Neuronal stem cell (in vitro differentiated cells): ENCODE results near the gene TRIP10.
"Not testable (repeated sequence)": the region's sequence is repeated elsewhere in the genome, so short reads cannot be mapped to it uniquely, and the experiment has no call there.

ENCODE experiments used
- DNase-seq: peaks from one replicate; pipeline ENCODE4 v3.0.0-alpha.2; 2013; ENCODE audit warnings: low spot score
- H2AFZ ChIP-seq: one replicate; pipeline ENCODE4 v1.6.1; 2013; ENCODE audit warnings: mild to moderate bottlenecking, low read length, inconsistent platforms
- H2AK5ac ChIP-seq: 2 replicates; pipeline ENCODE4 v1.6.1; 2013; ENCODE audit warnings: low read depth, mild to moderate bottlenecking, inconsistent platforms, low read length, moderate library complexity, mixed read lengths
- H2BK120ac ChIP-seq: 2 replicates; pipeline ENCODE4 v1.6.1; 2013; ENCODE audit warnings: low read depth, mild to moderate bottlenecking, inconsistent platforms, low read length, moderate library complexity, mixed read lengths
- H2BK12ac ChIP-seq: one replicate; pipeline ENCODE4 v1.6.1; 2013; ENCODE audit warnings: low read length, inconsistent platforms
- H2BK15ac ChIP-seq: 2 replicates; pipeline ENCODE4 v1.6.1; 2013; ENCODE audit warnings: mild to moderate bottlenecking, low read length, inconsistent platforms, mixed read lengths
- H2BK5ac ChIP-seq: one replicate; pipeline ENCODE4 v1.6.1; 2013; ENCODE audit warnings: inconsistent platforms, mild to moderate bottlenecking, low read length, moderate library complexity
- H3K14ac ChIP-seq: one replicate; pipeline ENCODE4 v1.6.1; 2013; ENCODE audit warnings: low read length, inconsistent platforms
- H3K18ac ChIP-seq: 2 replicates; pipeline ENCODE4 v1.6.1; 2013; ENCODE audit warnings: low read length, inconsistent platforms
- H3K23ac ChIP-seq: 2 replicates; pipeline ENCODE4 v1.6.1; 2013; ENCODE audit warnings: low read depth, mild to moderate bottlenecking, mixed read lengths, low read length, inconsistent platforms; ENCODE audit not compliant: poor library complexity
- H3K27ac ChIP-seq: replicated peaks from 3 replicates; pipeline ENCODE4 v1.5.1; 2013; ENCODE audit warnings: low read length, inconsistent platforms
- H3K27me3 ChIP-seq, 3 experiments: 2 replicates each; pipeline ENCODE4 v1.6.1; 2013; ENCODE audit warnings: low read length in 3 of 3, mild to moderate bottlenecking in 2 of 3, inconsistent platforms in 1 of 3, low read depth in 1 of 3, mixed read lengths in 1 of 3, moderate library complexity in 1 of 3; ENCODE audit not compliant: control insufficient read depth in 3 of 3, insufficient read depth in 3 of 3
- H3K36me3 ChIP-seq, 2 donors: replicated peaks in 1 of 2; 2 replicates each; pipeline ENCODE4 v1.6.1; 2013; ENCODE audit warnings: low read length in 2 of 2; ENCODE audit not compliant: control insufficient read depth in 2 of 2, insufficient read depth in 2 of 2
- H3K4ac ChIP-seq: 2 replicates; pipeline ENCODE4 v1.6.1; 2013; ENCODE audit warnings: inconsistent platforms, mild to moderate bottlenecking, low read length, moderate library complexity
- H3K4me1 ChIP-seq, 2 donors: 1 replicate in 1 of 2; 2 replicates in 1 of 2; pipeline ENCODE4 v1.6.1; 2013; ENCODE audit warnings: low read length in 2 of 2, low read depth in 1 of 2; ENCODE audit not compliant: control insufficient read depth in 2 of 2, insufficient read depth in 1 of 2
- H3K4me2 ChIP-seq: one replicate; pipeline ENCODE4 v1.6.1; 2013; ENCODE audit warnings: mild to moderate bottlenecking, low read length, inconsistent platforms; ENCODE audit not compliant: insufficient read depth, poor library complexity, severe bottlenecking
- H3K4me3 ChIP-seq, 2 donors: 2 replicates each; pipeline ENCODE4 v1.5.1; 2013; ENCODE audit warnings: low read length in 2 of 2, mild to moderate bottlenecking in 2 of 2, inconsistent platforms in 1 of 2, moderate library complexity in 1 of 2
- H3K79me1 ChIP-seq: one replicate; pipeline ENCODE4 v1.6.1; 2013; ENCODE audit warnings: low read depth, mild to moderate bottlenecking, inconsistent platforms, low read length, moderate library complexity
- H3K9ac ChIP-seq: one replicate; pipeline ENCODE4 v1.6.1; 2013; ENCODE audit warnings: mild to moderate bottlenecking, low read depth, low read length, inconsistent platforms; ENCODE audit not compliant: poor library complexity
- H3K9me3 ChIP-seq, 2 donors: replicated peaks in 1 of 2; 2 replicates each; pipeline versions ENCODE3 to v1.6.1; 2013; ENCODE audit warnings: low read length in 2 of 2, mild to moderate bottlenecking in 2 of 2, inconsistent platforms in 1 of 2, low read depth in 1 of 2, mixed read lengths in 1 of 2, moderate library complexity in 1 of 2; ENCODE audit not compliant: control insufficient read depth in 2 of 2, insufficient read depth in 1 of 2
- H4K8ac ChIP-seq: one replicate; pipeline ENCODE4 v1.6.1; 2013; ENCODE audit warnings: low read depth, mild to moderate bottlenecking, inconsistent platforms, low read length, moderate library complexity
- H4K91ac ChIP-seq: one replicate; pipeline ENCODE4 v1.6.1; 2013; ENCODE audit warnings: low read length, low read depth, mild to moderate bottlenecking, inconsistent platforms; ENCODE audit not compliant: poor library complexity
- WGBS, 2 donors: extraction: QIAGEN DNeasy Blood & Tissue Kit; methylation state at CpG; one replicate each; pipeline ENCODE4 v1.1.7; 2013; ENCODE audit warnings: missing lambda C conversion rate in 2 of 2, mixed read lengths in 1 of 2; ENCODE audit not compliant: insufficient read length in 2 of 2, insufficient replicate concordance in 1 of 2; ENCODE audit errors: extremely low coverage in 2 of 2; 5-methylcytosine and 5-hydroxymethylcytosine counted together

Gene TRIP10

GRCh38 chr19:6774821-6775707 lies 35.6 kb downstream of the TRIP10 start:
- no peak overlapping the region for H2BK12ac ChIP-seq

GRCh38 chr19:6776045-6776444 lies 36.6 kb downstream of the TRIP10 start:
- H2BK120ac ChIP-seq, H2AK5ac ChIP-seq, H3K79me1 ChIP-seq, H2AFZ ChIP-seq, H3K18ac ChIP-seq, H2BK12ac ChIP-seq, H3K27ac ChIP-seq, H2BK5ac ChIP-seq, H3K4me2 ChIP-seq, H3K4ac ChIP-seq, H3K27me3 ChIP-seq, H3K9ac ChIP-seq, H3K14ac ChIP-seq, H4K8ac ChIP-seq, H3K23ac ChIP-seq, H4K91ac ChIP-seq, H3K9me3 ChIP-seq, H3K4me1 ChIP-seq, H3K4me3 ChIP-seq, DNase-seq, H3K36me3 ChIP-seq, H2BK15ac ChIP-seq: not testable (repeated sequence)

More at GRCh38 chr19:6774821-6775707, 35.6 kb downstream of the TRIP10 start:
- Histone ChIP-seq H3K14ac (no peak overlapping the region), H3K27me3 (no peaks in the 10 kb centered on the region), H2BK120ac (no peak overlapping the region), H3K4me1 (no peaks in the 10 kb centered on the region), H3K9me3 (no peaks in the 10 kb centered on the region), H3K27ac (no peak overlapping the region), H2AFZ (no peak overlapping the region), H3K79me1 (no peaks in the 10 kb centered on the region), H3K36me3 (no peaks in the 10 kb centered on the region), H3K23ac (no peak overlapping the region), H3K4me3 (no peak overlapping the region), H4K8ac (no peak overlapping the region), H2AK5ac (no peak overlapping the region), H3K4me2 (no peak overlapping the region), H3K9ac (no peak overlapping the region), H2BK5ac (no peak overlapping the region), H3K4ac (no peak overlapping the region), H4K91ac (no peak overlapping the region), H2BK15ac (no peak overlapping the region), H3K18ac (no peak overlapping the region)
- no peak for DNase-seq
- WGBS, 2 donors = no CpG with 5 or more reads among the region's 11 CpGs

GRCh38 chr19:6776999-6777398 lies 37.5 kb downstream of the TRIP10 start:
- Histone ChIP-seq H4K8ac (no peak overlapping the region), H3K79me1 (no peaks in the 10 kb centered on the region), H3K27ac (no peak overlapping the region), H2BK15ac (no peak overlapping the region), H2AFZ (no peak overlapping the region), H3K4me2 (no peak overlapping the region), H2AK5ac (no peak overlapping the region), H3K27me3 (no peaks in the 10 kb centered on the region), H3K4me3 (no peak overlapping the region), H3K36me3 (no peaks in the 10 kb centered on the region), H2BK120ac (no peak overlapping the region), H2BK5ac (no peak overlapping the region), H3K9ac (no peak overlapping the region), H3K4ac (no peak overlapping the region), H3K4me1 (no peaks in the 10 kb centered on the region), H4K91ac (no peak overlapping the region), H3K18ac (no peak overlapping the region), H3K14ac (no peak overlapping the region), H3K23ac (no peak overlapping the region), H2BK12ac (no peak overlapping the region), H3K9me3 (no peaks in the 10 kb centered on the region)
- 100% methylated on average over 1 of the region's 4 CpGs; no CpG with 5 or more reads in 1 of the 2 donors for WGBS, 2 donors
- no peak for DNase-seq

- no peaks in the 10 kb centered on the region for H3K4me1 ChIP-seq
- H3K9ac ChIP-seq = no peak overlapping the region
- no peak overlapping the region for H2BK15ac ChIP-seq
- no peak overlapping the region for H3K4ac ChIP-seq
- H2AFZ ChIP-seq = no peak overlapping the region
- no peaks in the 10 kb centered on the region for H3K79me1 ChIP-seq
- H3K9me3 ChIP-seq = no peaks in the 10 kb centered on the region
- H2BK5ac ChIP-seq = no peak overlapping the region
- H3K23ac ChIP-seq = no peak overlapping the region
- no peaks in the 10 kb centered on the region for H3K36me3 ChIP-seq
- H4K91ac ChIP-seq = no peak overlapping the region
- DNase-seq = no peak
- H3K4me2 ChIP-seq = no peak overlapping the region
- WGBS, 2 donors = no CpG with 5 or more reads among the region's 2 CpGs
- no peak overlapping the region for H2BK120ac ChIP-seq
- no peak overlapping the region for H4K8ac ChIP-seq
- H3K14ac ChIP-seq = no peak overlapping the region
- no peak overlapping the region for H3K27ac ChIP-seq
- no peaks in the 10 kb centered on the region for H3K27me3 ChIP-seq
- no peak overlapping the region for H3K18ac ChIP-seq
- no peak overlapping the region for H2BK12ac ChIP-seq
- no peak overlapping the region for H3K4me3 ChIP-seq
- no peak overlapping the region for H2AK5ac ChIP-seq
These were observed 38.0 kb downstream of the TRIP10 start for GRCh38 chr19:6777434-6777833.
